ENCODE results near the gene NUP107. TPM values are rescaled to one million over a fixed set of nuclear protein-coding genes. Genes with fewer than 3 reads are reported as not detected.
"Not testable (repeated sequence)": the region's sequence is repeated elsewhere in the genome, so short reads cannot be mapped to it uniquely, and the experiment has no call there.

Gene NUP107
- total RNA-seq, 1 experiment from 2014 or later: 132 TPM

GRCh38 chr12:68674376-68674775 is 12.4 kb upstream of the NUP107 start (continued):
- TF ChIP-seq ZBTB43 (CRISPR knock-in tag; IDR thresholded peaks at IDR 0.05): no peak

- no peak overlapping the region for H3K4me3 Mint-ChIP-seq
- TF ChIP-seq HMGA2 (CRISPR knock-in tag; IDR thresholded peaks at IDR 0.05) (no peak), FOXK1 (CRISPR knock-in tag; IDR thresholded peaks at IDR 0.05) (no peak), CREB1 (CRISPR knock-in tag; IDR thresholded peaks at IDR 0.05) (no peak), JUN (CRISPR knock-in tag; IDR thresholded peaks at IDR 0.05) (no peak), ATF3 (CRISPR knock-in tag; conservative IDR thresholded peaks at IDR 0.05) (no peak)
- TF ChIP-seq, protein P1, sequence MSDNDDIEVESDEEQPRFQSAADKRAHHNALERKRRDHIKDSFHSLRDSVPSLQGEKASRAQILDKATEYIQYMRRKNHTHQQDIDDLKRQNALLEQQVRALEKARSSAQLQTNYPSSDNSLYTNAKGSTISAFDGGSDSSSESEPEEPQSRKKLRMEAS (CRISPR knock-in tag; IDR thresholded peaks at IDR 0.05): no peak
- TF ChIP-seq, protein P2, sequence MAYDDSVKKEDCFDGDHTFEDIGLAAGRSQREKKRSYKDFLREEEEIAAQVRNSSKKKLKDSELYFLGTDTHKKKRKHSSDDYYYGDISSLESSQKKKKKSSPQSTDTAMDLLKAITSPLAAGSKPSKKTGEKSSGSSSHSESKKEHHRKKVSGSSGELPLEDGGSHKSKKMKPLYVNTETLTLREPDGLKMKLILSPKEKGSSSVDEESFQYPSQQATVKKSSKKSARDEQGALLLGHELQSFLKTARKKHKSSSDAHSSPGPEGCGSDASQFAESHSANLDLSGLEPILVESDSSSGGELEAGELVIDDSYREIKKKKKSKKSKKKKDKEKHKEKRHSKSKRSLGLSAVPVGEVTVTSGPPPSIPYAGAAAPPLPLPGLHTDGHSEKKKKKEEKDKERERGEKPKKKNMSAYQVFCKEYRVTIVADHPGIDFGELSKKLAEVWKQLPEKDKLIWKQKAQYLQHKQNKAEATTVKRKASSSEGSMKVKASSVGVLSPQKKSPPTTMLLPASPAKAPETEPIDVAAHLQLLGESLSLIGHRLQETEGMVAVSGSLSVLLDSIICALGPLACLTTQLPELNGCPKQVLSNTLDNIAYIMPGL (CRISPR knock-in tag; IDR thresholded peaks at IDR 0.05): no peak
- ChIA-PET CTCF (no interaction called here), POLR2A (no interaction called here)
- H3K9me3 Mint-ChIP-seq: no peaks in the 10 kb centered on the region
- DNase-seq (ENCODE audit: low spot score): no peak
- H3K36me3 Mint-ChIP-seq: no peaks in the 10 kb centered on the region
- peaks cover 3% of the 10 kb centered on the region; the same call in 1 of the 2 replicates for H3K4me1 Mint-ChIP-seq
- H3K27ac Mint-ChIP-seq: peak overlapping the region; percentile 82
- ATAC-seq: peak; percentile 57
- no peaks in the 10 kb centered on the region for H3K27me3 Mint-ChIP-seq (ENCODE audit: low read depth)
Observed at GRCh38 chr12:68675101-68675842, 11.5 kb upstream of the NUP107 start.

DNA sequence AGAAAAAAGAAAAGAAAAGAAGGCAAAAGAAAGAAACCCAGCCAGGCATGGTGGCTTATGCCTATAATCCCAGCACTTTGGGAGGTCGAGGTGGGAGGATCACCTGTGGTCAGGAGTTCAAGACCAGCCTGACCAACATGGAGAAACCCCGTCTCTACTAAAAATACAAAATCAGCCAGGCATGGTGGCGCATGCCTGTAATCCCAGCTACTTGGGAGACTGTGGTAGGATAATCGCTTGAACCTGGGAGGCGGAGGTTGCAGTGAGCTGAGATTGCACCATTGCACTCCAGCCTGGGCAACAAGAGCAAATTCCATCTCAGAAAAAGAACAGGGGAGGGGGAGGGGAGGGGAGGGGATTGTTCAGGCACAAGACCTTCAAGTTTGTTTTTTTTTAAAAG is 9.9 kb upstream of the NUP107 start:
- CTCF ChIA-PET: interaction anchor here (0.6 kb wide), 1 partner anchor 314 kb away, joined by 3 read pairs; no protein-coding TSS in a partner anchor
- H3K27me3 Mint-ChIP-seq (ENCODE audit: low read depth); H3K4me3 Mint-ChIP-seq; ATAC-seq; DNase-seq (ENCODE audit: low spot score); POLR2A ChIA-PET; H3K36me3 Mint-ChIP-seq; H3K9me3 Mint-ChIP-seq; H3K4me1 Mint-ChIP-seq; H3K27ac Mint-ChIP-seq: not testable (repeated sequence)

- H3K36me3 Mint-ChIP-seq: peaks cover 10% of the 10 kb centered on the region
- no peak for ATAC-seq
- H3K4me1 Mint-ChIP-seq: peaks cover 16% of the 10 kb centered on the region
- POLR2A ChIA-PET: no interaction called here
- no peaks in the 10 kb centered on the region for H3K27me3 Mint-ChIP-seq (ENCODE audit: low read depth)
- peak overlapping the region; percentile 96 for H3K4me3 Mint-ChIP-seq
- DNase-seq (ENCODE audit: low spot score): no peak
- H3K27ac Mint-ChIP-seq: peak overlapping the region; percentile 96
- H3K9me3 Mint-ChIP-seq: no peaks in the 10 kb centered on the region
- CTCF ChIA-PET: no interaction called here
- TF ChIP-seq SMAD4 (CRISPR knock-in tag; IDR thresholded peaks at IDR 0.05) (no peak), TEAD1 (CRISPR knock-in tag; IDR thresholded peaks at IDR 0.05) (no peak), ESRRA (CRISPR knock-in tag; IDR thresholded peaks at IDR 0.05; ENCODE audit: borderline replicate concordance) (no peak), OVOL2 (CRISPR knock-in tag; IDR thresholded peaks at IDR 0.05; ENCODE audit: borderline replicate concordance) (no peak), NFE2L1 (CRISPR knock-in tag; IDR thresholded peaks at IDR 0.05) (no peak), RORB (CRISPR knock-in tag; IDR thresholded peaks at IDR 0.05) (no peak), TP53 (CRISPR knock-in tag; IDR thresholded peaks at IDR 0.05) (no peak), ZBTB43 (CRISPR knock-in tag; IDR thresholded peaks at IDR 0.05) (no peak), ZNF416 (CRISPR knock-in tag; IDR thresholded peaks at IDR 0.05) (no peak), TCF7 (CRISPR knock-in tag; IDR thresholded peaks at IDR 0.05; ENCODE audit: low read depth) (no peak), SMAD3 (CRISPR knock-in tag; IDR thresholded peaks at IDR 0.05; ENCODE audit: borderline replicate concordance) (no peak), JAZF1 (CRISPR knock-in tag; IDR thresholded peaks at IDR 0.05) (no peak), ARID4B (CRISPR knock-in tag; IDR thresholded peaks at IDR 0.05; ENCODE audit: borderline replicate concordance) (no peak)
- TF ChIP-seq, protein P1 (CRISPR knock-in tag; IDR thresholded peaks at IDR 0.05): no peak
Observed at GRCh38 chr12:68686262-68686594, 550 bp upstream of the NUP107 start.
